A673 (cell line): ENCODE data around the gene SYPL2. TPM values are rescaled to one million over a fixed set of nuclear protein-coding genes. Genes with fewer than 3 reads are reported as not detected.

Source experiments
- BruUV-seq: library from RNA; stranded (reverse); fragments of 400-500 nt; replicated peaks from 2 replicates; lab custom pipeline; 2021; lab: Mats Ljungman, UMichigan
- CTCF ChIA-PET: fragments of 300-600 bp; sonication (Branson Sonifier 250); formaldehyde crosslinking; loops from one replicate; lab custom pipeline; 2022; ENCODE audit warnings: antibody characterized with exemption; lab: Charles Lee
- POLR2A ChIA-PET: fragments of 300-600 bp; sonication (Branson Sonifier 250); formaldehyde crosslinking; loops from one replicate; lab custom pipeline; 2022; ENCODE audit warnings: antibody characterized with exemption; ENCODE audit not compliant: low non-redundant PET; lab: Charles Lee
- DNase-seq: peaks from one replicate; pipeline ENCODE4 v3.0.0-alpha.2; 2015; ENCODE audit warnings: low spot score
- H3K27ac ChIP-seq: fragments of 200-600 bp; sonication (generic); 2 replicates; pipeline ENCODE4 v1.5.1; 2016; ENCODE audit warnings: mixed run types, low read depth, mild to moderate bottlenecking, mixed read lengths, antibody characterized with exemption, low read length; ENCODE audit not compliant: poor library complexity, severe bottlenecking
- H3K27me3 ChIP-seq: fragments of 200-600 bp; sonication (generic); replicated peaks from 2 replicates; pipeline ENCODE4 v1.6.1; 2017; ENCODE audit warnings: mixed run types, low read depth, mild to moderate bottlenecking, mixed read lengths, antibody characterized with exemption, low read length; ENCODE audit not compliant: insufficient read depth, poor library complexity
- H3K36me3 ChIP-seq: fragments of 200-600 bp; sonication (generic); 2 replicates; pipeline ENCODE4 v1.6.1; 2016; ENCODE audit warnings: mixed run types, mild to moderate bottlenecking, mixed read lengths, antibody characterized with exemption, low read length; ENCODE audit not compliant: insufficient read depth, poor library complexity, severe bottlenecking
- H3K4me1 ChIP-seq: fragments of 200-600 bp; sonication (generic); 2 replicates; pipeline ENCODE4 v1.6.1; 2017; ENCODE audit warnings: mixed run types, mild to moderate bottlenecking, mixed read lengths, antibody characterized with exemption, low read length; ENCODE audit not compliant: insufficient read depth, poor library complexity, severe bottlenecking
- H3K4me3 ChIP-seq: fragments of 200-600 bp; sonication (generic); 2 replicates; pipeline ENCODE4 v1.5.1; 2016; ENCODE audit warnings: low read depth, mixed run types, mild to moderate bottlenecking, mixed read lengths, low read length; ENCODE audit not compliant: poor library complexity, severe bottlenecking
- H3K9me3 ChIP-seq: fragments of 200-600 bp; sonication (generic); 2 replicates; pipeline ENCODE4 v1.6.1; 2016; ENCODE audit warnings: mixed run types, low read depth, mild to moderate bottlenecking, mixed read lengths, antibody characterized with exemption, low read length; ENCODE audit not compliant: poor library complexity, severe bottlenecking
- EZH2 ChIP-seq: fragments of 200-600 bp; sonication (generic); IDR thresholded peaks from 2 replicates; pipeline ENCODE4 v1.6.1; 2017; ENCODE audit warnings: borderline replicate concordance, low read depth, mild to moderate bottlenecking, mixed read lengths, antibody characterized with exemption, low read length; ENCODE audit not compliant: poor library complexity, severe bottlenecking
- intact Hi-C: fragments of 100-400 bp; cut with micrococcal nuclease; formaldehyde crosslinking; loops from one replicate; pipeline ENCODE4 v1.10.0; 2022; ENCODE audit not compliant: unreplicated experiment
- total RNA-seq: library from RNA; stranded (reverse); gene quantifications from 2 replicates; pipeline ENCODE4 v1.2.3, GENCODE V29; 2021
- TF ChIP-seq, protein P1 (sequence below): fragments of 300-800, 200-600 bp; sonication (generic); conservative IDR thresholded peaks from 2 replicates; pipeline ENCODE4 v1.5.1; 2017; ENCODE audit warnings: low read depth, mild to moderate bottlenecking, antibody characterized with exemption, low read length, moderate library complexity, mixed read lengths

Gene SYPL2
- total RNA-seq, 1 experiment from 2014 or later: 0.13 TPM

DNA sequence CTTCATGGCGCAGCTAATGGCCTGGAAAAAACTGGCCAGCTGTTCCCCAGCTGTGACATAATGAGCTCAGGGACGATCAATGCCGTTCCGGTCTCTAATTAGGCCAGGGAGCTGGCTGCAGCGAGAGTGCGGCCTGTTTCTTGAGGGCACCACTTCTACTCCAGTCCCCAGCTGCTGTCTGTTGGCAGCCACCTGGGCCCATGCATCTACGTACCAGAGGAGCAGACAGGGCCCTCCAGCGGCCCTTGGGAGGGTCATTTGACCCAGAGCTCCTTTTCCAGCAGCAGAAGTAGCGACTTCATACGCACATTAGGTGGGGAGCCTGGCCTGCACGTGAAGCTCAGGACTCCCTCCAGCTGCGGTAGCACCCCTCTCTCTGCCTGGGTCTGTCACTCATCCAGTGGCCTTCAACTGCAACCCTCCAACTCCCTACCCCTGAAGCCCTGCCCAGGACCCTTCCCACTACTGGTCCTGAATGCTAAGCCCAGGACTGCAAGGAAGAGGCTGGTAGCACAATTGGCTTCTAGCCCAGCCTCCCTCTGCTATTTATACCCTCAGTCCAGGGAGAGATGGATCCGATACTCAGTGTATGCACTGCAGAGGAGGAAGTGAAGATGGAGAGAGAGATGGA lies 64.2 kb downstream of the SYPL2 start:
- no peak for DNase-seq
- ChIA-PET CTCF (no interaction called here), POLR2A (interaction anchor here (0.6 kb wide), 1 partner anchor 19 kb away, joined by 3 read pairs; no protein-coding TSS in a partner anchor)
- Histone ChIP-seq H3K27ac (no peak overlapping the region), H3K9me3 (no peaks in the 10 kb centered on the region), H3K4me3 (no peak overlapping the region), H3K4me1 (peaks cover 8% of the 10 kb centered on the region), H3K27me3 (no peaks in the 10 kb centered on the region), H3K36me3 (no peaks in the 10 kb centered on the region)
- intact Hi-C loops: loop anchor here (5.0 kb wide), 1 partner anchor 268 kb away; no protein-coding TSS in a partner anchor
- TF ChIP-seq EZH2: no peak
- TF ChIP-seq, protein P1, sequence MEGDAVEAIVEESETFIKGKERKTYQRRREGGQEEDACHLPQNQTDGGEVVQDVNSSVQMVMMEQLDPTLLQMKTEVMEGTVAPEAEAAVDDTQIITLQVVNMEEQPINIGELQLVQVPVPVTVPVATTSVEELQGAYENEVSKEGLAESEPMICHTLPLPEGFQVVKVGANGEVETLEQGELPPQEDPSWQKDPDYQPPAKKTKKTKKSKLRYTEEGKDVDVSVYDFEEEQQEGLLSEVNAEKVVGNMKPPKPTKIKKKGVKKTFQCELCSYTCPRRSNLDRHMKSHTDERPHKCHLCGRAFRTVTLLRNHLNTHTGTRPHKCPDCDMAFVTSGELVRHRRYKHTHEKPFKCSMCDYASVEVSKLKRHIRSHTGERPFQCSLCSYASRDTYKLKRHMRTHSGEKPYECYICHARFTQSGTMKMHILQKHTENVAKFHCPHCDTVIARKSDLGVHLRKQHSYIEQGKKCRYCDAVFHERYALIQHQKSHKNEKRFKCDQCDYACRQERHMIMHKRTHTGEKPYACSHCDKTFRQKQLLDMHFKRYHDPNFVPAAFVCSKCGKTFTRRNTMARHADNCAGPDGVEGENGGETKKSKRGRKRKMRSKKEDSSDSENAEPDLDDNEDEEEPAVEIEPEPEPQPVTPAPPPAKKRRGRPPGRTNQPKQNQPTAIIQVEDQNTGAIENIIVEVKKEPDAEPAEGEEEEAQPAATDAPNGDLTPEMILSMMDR: no peak
- BruUV-seq: no TSS peak

DNA sequence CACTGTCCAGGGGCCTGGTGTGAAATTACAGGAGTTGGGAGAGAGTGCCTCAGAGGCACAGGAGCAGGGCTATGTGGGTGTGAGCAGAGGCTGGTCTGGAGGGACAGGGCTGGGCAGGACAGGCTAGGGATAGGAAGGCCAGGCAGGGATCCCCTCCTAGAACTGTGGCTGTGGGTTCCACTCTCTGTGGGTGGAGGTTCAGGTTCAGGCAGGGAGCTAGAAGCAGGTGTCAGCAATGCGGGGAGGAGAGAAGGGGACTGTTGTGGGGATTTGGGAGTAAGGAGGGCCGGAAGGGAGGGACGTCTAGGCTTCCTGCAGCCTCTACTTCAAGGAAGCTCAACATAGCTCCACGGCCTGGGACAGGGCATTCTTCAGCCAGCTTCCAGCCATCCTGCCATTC lies 65.0 kb downstream of the SYPL2 start:
- no peak for DNase-seq
- BruUV-seq: no TSS peak
- intact Hi-C loops: loop anchor here (5.0 kb wide), 1 partner anchor 269 kb away; no protein-coding TSS in a partner anchor
- ChIA-PET POLR2A (no interaction called here), CTCF (interaction anchor here (1.0 to 2.7 kb wide), 5 partner anchors 8 to 254 kb away, joined by 3 to 28 read pairs (median 6); partner anchors contain the start of gene CYB561D1)
- TF ChIP-seq EZH2: no peak
- TF ChIP-seq, protein P1: no peak
- H3K27ac ChIP-seq: no peak overlapping the region
- no peaks in the 10 kb centered on the region for H3K27me3 ChIP-seq
- peaks cover 8% of the 10 kb centered on the region for H3K4me1 ChIP-seq
- no peaks in the 10 kb centered on the region for H3K9me3 ChIP-seq
- no peaks in the 10 kb centered on the region for H3K36me3 ChIP-seq
- no peak overlapping the region for H3K4me3 ChIP-seq

Other genes starting within 250 kb of the SYPL2 start
- 30.2 and 32.6 TPM in 2 replicates for gene CELSR2, start 217.0 kb upstream of the SYPL2 start, total RNA-seq
- 75.0 and 85.2 TPM in 2 replicates for gene PSRC1, start 183.4 kb upstream of the SYPL2 start, total RNA-seq
- not detected in 2 replicates for gene MYBPHL, start 159.5 kb upstream of the SYPL2 start, total RNA-seq
- gene SORT1, start 68.6 kb upstream of the SYPL2 start, total RNA-seq: 52.4 and 56.5 TPM in 2 replicates
- 189 and 201 TPM in 2 replicates for gene PSMA5, start 40.1 kb upstream of the SYPL2 start, total RNA-seq
- gene ATXN7L2, start 17.4 kb downstream of the SYPL2 start, total RNA-seq: 11.0 and 16.3 TPM in 2 replicates
- gene CYB561D1, start 27.5 kb downstream of the SYPL2 start, total RNA-seq: 5.7 and 7.3 TPM in 2 replicates
- gene AMIGO1, start 43.2 kb downstream of the SYPL2 start, total RNA-seq: 1.8 and 2.3 TPM in 2 replicates
- not detected in 2 replicates for gene GPR61, start 73.3 kb downstream of the SYPL2 start, total RNA-seq
- gene GNAI3, start 82.1 kb downstream of the SYPL2 start, total RNA-seq: 11.1 and 12.8 TPM in 2 replicates
- not detected in 2 replicates for gene GNAT2, start 153.1 kb downstream of the SYPL2 start, total RNA-seq
- gene AMPD2, start 153.3 kb downstream of the SYPL2 start, total RNA-seq: 119 and 132 TPM in 2 replicates
- 173 and 188 TPM in 2 replicates for gene GSTM4, start 189.6 kb downstream of the SYPL2 start, total RNA-seq
- gene GSTM2, start 201.5 kb downstream of the SYPL2 start, total RNA-seq: 47.3 and 62.2 TPM in 2 replicates
- gene GSTM1, start 221.3 kb downstream of the SYPL2 start, total RNA-seq: 166 TPM in 2 replicates
- 0.13 and 0.43 TPM in 2 replicates for gene GSTM5, start 245.7 kb downstream of the SYPL2 start, total RNA-seq